ENCODE results near the gene IQSEC3.
"Not testable (repeated sequence)": the region's sequence is repeated elsewhere in the genome, so short reads cannot be mapped to it uniquely, and the experiment has no call there.

Gene IQSEC3

DNA sequence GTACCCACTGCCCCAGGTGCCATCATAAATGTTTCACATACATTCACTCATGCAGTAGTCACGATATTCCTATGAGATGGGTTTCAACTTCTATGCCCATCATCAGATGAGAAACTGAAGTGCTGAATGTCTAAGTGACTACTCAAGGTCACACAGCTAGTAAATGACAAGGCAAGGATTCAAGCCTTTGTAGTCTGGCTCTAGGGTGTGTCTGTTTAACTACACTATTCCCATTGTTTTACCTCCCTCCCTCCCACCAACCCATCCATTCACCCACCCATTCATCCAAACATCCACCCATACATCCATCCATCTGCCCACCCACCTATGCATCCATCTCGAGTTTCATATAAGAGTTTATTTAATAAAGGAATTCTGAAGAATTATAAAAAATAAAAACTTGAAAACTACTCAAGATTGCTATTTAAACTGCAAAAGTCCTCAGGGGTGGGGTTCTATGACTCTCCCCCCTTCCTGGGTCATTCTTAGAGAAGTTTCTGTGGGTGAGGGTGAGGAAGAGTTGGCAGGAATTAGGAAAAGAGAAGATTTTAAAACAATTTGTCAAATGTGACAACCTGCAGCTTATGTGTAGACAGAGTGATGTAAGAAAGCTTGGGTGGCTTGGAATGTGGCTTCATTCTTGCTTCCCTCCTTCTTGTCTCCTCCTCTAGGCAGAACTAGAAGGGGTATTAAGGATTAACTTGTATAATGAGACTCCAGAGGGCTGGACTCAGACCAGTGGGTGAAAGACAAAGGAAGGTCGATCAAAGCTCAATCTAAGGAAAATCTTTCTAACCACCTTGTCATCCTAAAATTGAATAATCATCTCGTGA is 13.4 kb upstream of the IQSEC3 start:
- not testable (repeated sequence) for DNase-seq (ENCODE audit: low read depth)

DNA sequence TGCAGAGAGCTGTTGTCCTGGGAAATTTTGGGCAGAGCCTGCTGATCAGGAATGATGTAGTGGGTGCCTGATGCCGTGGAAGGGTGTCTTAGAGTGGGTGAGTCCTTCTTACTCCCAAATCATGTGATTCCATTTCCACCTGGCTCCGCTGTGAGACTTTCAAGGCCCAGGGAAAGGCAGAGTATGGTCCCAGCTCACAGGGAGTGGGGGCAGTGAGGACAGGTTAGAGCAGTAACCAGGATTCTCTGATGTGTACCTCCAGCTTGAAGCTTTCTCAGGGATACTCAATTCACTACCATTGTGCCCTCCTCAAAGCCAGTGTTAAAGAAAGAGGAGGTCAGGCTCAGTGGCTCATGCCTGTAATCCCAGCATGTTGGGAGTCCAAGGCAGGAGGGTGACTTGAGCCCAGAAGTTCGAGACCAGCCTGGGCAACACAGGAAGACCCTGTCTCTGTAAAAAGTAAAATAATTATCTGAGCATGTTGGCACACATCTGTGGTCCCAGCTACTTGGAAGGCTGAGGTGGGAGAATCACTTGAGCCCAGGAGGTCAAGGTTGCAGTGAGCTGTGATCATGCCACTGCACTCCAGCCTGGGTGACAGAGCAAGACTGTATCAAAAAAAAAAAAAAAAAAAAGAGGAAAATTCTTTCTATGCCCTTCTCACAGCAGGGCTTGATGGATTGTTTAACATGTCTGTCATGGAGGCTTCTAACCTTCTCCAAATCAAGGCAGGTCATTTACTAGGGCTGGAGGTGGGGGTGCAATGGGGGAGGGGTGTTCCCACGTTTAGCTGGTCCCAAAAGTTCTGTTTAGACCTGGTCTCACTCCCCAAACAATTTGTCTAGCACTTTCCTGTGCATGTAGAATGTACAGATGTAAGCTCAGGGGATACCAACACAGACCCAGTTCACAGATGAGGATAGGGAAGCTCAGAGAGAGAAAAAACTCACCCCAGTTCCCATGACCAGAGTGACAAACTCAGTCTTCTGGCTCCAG is 12.5 kb upstream of the IQSEC3 start:
- DNase-seq (ENCODE audit: low read depth): no peak

DNA sequence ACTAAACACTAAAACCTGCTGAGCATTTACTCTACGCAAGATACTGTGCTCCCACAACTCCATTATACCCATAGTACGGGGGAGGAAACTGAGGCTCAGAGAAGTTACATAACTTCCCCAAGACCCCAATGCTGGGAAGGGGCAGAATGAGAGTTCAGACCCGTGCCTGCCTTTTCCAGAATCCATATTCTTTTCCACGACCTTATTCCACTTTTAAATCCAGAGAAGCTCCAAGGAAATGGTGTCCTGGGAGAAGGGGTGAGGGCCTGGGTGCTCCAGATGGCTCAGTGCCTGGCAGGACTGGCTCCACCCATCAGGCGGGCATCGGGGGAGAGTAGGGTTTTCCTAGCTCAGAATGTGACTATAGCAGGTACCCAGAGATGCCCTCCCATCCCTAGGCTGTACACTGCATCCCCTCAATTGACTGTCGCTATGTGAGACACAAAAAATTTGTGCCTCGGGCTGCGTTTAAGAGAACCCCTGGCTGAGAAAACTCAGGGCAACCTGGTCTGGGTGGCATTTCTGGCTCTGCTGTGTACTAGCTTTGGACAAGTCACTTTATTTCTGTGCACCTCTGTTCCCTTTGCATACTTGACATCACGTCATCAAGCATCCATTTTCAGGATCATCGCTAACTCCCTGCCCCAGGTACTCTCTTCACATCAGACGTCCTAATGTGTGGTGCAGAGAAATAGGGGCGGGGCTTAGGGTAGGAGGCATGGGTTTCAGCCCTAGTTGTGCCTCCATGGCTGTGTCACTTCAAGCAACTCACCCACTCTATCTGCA is 11.6 kb upstream of the IQSEC3 start:
- DNase-seq (ENCODE audit: low read depth): no peak

DNA sequence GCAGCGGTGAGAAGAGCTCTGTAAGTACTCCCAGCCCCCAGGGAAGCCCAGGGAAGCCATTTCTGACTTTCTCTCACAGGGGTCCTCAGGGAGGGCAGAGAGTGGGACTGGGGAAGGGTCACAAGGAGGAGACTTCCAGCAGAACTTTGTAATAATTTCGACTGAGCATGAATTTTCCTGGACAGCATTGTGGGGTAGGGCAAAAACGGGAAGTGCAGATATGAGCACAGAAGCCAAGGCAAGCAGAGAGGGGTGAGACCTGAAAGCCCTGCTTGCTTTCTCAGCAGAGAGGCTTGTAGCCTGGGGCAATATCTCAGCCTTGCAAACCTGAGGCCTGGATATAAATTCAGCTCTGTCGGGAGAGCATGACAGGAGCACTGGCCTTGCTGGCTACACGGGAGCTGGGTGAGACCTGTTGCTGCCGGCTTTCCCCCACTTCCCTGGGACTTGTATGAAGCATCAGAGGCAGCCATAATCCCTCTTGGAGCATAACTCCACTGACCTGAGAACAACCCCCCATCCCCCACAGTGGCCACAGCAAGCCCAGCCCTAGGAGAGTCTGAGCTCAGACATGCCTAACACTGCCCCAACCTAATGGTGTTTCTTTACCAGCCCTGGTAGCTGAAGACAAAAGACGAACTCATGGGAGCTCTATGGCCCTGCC is 9.8 kb upstream of the IQSEC3 start:
- DNase-seq (ENCODE audit: low read depth): no peak

DNA sequence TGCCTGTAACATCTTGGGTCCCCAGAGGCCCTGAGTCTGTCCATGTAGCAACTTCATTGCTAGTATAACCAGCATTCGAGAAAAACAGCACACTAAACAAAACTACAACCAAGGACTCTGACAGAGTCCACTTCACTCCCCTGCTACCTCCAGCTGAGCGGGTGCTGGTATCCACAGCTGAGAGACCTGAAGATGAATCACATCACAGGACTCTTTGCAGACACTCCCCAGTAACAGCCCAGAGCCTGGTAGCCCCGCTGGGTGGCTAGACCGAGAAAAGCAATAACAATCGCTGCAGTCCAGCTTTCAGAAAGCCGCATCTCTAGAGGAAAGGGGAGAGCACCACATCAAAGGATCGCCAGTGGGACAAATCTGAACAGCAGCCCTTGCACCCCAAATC is 9.0 kb upstream of the IQSEC3 start:
- DNase-seq (ENCODE audit: low read depth): no peak

DNA sequence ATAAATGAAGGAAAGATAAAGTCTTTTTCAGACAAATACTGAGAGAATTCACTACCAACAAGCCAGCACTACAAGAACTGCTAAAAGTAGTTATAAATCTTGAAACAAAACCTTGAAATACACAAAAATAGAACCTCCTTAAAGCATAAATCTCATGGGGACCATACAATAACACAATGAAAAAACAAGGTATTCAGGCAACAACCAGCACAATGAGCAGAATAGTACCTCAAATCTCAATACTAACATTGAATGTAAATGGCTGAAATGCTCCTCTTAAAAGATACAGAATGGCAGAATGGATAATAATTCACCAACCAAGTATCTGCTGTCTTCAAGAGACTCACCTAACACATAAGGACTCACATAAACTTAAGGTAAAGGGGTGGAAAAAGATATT is 7.7 kb upstream of the IQSEC3 start:
- DNase-seq (ENCODE audit: low read depth): no peak

DNA sequence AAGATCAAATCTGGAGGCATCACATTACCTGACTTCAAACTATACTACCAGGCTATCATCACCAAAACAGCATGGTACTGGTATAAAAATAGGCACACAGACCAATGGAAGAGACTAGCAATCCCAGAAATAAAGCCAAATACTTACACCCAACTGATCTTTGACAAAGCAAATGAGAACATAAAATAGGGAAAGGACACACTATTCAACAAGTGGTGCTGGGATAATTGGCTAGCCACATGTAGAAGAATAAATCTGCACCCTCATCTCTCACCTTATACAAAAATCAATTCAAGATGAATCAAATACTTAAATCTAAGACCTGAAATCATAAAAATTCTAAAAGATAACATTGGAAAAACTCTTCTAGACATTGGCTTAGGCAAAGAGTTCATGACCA is 4.7 kb upstream of the IQSEC3 start:
- not testable (repeated sequence) for DNase-seq (ENCODE audit: low read depth)

DNA sequence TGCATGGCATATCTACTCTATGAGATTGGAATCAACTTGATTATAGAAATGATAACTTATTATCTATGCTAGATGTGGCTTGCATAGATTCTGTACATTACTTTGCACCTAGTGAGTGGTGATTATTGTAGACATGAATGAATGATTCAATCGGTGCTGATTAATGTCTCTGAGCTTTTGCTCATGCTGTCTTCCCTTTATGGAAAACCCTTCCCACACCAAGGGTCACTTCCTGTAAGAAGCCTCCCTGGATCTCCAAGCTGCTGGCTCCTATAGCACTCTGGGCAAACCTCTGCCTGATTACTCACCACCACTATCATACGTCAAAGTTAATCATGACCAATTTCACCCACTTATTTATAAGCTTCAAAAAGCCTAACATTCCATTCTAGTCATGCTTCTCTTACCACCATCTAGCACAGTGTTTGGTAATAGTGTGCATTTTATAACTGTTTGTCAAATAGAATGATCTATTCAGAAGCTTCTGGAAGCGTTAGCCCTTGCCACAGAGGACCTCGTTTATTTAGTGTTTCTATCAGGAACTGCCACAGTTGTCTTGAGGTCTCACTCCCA is 990 bp upstream of the IQSEC3 start:
- not testable (repeated sequence) for DNase-seq (ENCODE audit: low read depth)

DNA sequence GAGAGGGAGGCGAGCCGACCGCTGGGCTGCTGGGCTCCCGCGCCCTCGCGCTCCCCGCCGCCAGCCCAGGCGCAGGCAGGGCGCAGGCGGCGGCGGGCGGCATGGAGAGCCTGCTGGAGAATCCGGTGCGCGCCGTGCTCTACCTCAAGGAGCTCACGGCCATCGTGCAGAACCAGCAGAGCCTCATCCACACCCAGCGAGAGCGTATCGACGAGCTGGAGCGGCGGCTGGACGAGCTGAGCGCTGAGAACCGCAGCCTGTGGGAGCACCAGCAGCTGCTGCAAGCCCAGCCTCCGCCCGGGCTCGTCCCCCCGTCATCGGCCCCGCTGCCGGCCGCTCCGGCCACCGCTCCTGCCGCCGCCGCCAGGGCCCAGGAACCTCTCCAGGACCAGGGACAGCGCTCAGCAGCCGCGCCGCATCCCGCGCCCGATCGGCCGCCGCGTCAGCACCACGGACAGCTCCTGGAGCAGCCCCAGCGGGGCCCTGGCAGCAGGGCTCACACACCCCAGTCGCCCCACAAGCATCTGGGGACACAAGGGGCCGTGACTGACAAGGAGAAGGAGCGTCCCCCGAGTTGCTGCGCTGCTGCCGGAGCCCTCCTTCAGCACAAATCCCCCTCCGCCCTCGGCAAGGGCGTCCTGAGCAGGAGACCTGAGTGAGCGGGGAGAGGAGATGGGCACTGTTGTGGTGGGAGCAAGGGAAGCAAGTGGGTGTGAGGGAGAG is 376 bp downstream of the IQSEC3 start:
- not testable (repeated sequence) for DNase-seq (ENCODE audit: low read depth)

DNA sequence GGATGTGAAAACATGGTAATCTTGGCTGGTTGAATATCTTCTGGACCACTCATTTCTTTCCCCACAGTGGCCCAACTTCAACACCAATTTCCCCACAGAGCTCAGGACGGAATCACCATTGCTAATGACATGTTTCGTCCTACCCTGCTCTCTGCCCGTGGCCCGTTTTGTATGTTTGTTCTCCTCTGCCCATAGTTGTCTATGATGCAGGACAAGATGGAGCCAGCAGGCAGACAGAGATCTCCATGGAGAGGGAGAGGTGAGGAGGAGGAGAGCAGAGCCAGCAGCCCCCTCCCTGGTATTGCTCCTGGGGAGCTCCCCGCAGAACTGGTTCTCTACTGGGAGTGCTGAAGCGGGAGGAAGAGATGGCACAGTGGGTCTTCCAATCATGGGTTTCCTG is 3.1 kb downstream of the IQSEC3 start:
- DNase-seq (ENCODE audit: low read depth): not testable (repeated sequence)

DNA sequence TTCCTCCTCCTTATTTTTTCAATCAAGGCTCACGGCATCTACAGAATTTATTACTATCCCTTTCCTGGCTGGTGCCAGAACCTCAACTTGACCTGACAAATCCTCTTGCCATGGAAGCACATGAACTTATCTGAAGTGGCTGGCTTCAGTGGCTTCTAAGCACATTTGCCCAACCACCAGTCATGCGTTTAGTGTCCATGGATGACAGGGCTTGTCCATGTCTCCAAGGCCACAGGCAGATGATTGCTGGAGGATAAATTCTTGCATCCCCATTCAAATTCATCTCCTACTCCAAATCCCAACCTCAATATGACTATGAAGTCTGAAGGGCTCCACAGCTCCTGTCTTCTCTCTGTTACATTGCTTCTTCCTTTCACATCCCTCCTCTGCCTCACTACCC is 4.0 kb downstream of the IQSEC3 start:
- DNase-seq (ENCODE audit: low read depth): not testable (repeated sequence)

DNA sequence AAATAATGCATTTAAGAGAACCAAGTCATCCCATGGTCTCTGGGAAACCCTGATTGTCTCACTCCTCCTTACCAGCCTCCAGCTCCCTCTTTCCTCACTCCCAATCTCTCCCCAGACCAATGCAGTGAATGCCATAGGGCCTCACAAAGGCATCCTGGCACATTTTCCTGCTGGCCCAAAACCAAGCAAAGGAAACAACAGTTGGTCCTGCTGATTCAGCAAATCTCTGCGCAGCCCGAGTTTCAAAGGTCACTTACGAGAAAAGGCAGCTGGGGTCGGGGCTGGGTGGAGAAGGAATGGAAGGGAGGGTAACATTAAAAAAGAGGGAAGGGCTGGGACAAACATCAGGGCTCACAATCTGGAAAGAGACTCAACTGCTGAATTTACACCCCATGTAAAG is 5.5 kb downstream of the IQSEC3 start:
- not testable (repeated sequence) for DNase-seq (ENCODE audit: low read depth)

DNA sequence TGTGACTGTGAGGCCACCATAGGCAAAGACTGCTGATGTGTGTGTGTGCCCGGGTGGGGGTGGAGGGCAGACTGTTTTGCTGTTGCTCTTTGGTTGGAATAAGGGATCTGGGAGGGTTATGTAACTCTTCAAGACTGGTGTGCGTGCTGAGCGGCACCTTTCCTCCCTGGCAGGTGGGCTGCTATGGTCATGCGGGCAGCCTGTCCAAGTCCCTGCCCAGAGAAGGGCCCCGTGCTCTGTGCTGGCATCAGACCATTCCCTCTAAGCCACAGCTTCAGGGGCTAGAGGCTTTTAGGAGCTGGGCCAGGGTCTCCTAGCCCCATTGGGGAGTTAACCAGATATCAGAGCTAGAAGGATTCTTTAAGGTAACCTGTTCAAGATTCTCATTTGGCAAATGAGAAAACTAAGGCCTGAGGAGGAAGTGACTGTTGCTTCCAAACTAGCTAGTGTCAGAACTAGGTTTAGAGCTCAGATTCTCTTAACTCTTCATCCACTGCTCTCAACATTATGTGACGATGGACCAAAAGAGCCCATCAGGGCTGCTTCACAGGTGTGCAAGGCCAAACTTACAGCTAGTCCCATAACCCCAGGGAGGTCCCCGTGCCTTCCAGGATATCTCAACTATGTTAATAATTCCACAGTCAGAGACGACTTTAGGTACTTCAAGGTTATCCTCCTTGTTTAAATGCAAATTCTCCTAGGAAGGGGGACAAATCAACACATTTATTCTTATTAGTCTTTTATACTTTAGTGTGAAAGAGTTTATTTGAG is 8.0 kb downstream of the IQSEC3 start:
- DNase-seq (ENCODE audit: low read depth): not testable (repeated sequence)

DNA sequence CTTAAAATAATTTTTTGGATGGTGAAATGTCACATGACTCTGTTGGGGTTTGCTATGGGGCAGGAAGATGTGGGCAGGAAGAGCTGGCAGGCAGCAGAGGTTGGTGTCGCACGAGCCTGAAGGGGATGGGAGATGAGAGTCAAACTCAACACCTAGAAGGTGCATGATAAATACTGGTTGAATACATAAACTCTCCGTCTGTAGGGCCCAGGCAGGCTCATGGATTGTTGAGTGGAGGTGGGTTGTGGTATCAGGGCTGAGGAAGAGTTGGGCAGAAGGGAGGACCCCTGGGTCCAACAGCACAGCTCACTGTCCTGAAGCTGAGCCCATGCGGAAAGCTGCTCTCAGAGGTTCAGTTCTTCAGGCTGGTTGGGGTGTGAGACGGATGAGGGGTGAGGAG is 9.0 kb downstream of the IQSEC3 start:
- DNase-seq (ENCODE audit: low read depth): not testable (repeated sequence)

DNA sequence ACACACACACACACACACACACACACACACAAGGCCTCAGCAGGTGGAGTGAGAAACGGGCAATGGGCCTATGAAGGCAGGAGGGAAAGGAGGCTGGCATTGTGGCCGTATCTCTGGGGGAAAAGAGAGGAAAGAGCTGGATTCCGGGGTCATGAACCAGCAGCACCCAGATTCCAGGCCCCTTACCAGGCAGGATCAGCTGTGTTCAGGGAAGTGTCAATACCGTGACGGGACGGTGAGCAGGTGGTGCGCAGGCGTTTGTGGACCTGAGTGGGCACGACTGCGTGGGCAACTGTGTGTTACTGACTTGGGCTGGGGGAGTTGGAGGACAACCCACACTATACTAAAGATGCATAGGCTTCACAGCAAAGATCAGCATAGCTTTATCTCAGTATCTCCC is 9.5 kb downstream of the IQSEC3 start:
- DNase-seq (ENCODE audit: low read depth): not testable (repeated sequence)

DNA sequence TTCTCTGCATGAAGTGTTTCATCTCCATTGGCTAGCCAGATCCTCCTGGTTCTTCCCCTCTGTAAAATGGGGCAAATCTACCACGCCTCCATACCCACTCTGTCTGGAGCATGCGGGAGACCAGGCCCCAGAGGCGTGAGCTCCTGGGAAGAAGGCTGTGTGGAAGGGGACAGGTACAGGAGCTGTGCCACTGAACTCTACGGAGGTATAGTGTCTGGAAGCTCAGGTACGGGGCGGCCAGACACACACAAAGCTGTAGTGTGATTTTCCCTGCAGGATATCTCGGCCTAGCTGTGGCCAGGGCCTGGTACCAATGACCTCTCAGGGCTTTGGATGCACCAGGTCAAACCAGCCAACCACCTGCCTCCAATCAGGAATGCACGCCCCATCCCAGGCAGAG is 10.0 kb downstream of the IQSEC3 start:
- DNase-seq (ENCODE audit: low read depth): not testable (repeated sequence)

DNA sequence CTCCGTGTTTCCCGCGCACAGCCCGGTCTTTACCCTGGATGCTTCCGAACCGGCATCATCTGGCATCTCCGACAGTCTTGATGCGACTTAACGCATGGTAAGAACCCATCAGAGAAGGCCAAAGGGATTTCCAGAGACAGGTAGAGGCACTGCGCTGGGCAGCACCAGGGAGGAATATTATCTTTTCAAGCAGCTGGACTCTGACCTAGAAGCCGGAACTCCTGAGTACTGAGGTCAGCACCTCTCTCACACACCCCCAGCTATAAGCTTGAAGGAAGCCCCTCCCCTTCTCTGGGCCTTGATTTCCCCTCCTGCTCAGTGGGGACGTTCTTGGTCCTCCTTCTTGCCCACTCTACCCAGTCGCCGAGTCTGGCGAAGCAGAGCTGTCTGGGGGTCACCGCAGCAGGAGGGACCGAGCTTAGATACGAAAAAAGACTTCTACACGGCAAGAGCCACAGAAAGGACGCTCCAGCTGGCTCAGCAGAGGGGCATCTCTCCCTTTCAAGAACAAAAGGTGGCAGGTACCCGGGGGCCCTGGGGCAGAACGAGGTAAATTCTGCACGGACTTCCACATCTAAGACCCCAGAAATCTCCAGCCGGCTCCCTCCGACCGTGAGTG is 10.6 kb downstream of the IQSEC3 start:
- DNase-seq (ENCODE audit: low read depth): not testable (repeated sequence)

DNA sequence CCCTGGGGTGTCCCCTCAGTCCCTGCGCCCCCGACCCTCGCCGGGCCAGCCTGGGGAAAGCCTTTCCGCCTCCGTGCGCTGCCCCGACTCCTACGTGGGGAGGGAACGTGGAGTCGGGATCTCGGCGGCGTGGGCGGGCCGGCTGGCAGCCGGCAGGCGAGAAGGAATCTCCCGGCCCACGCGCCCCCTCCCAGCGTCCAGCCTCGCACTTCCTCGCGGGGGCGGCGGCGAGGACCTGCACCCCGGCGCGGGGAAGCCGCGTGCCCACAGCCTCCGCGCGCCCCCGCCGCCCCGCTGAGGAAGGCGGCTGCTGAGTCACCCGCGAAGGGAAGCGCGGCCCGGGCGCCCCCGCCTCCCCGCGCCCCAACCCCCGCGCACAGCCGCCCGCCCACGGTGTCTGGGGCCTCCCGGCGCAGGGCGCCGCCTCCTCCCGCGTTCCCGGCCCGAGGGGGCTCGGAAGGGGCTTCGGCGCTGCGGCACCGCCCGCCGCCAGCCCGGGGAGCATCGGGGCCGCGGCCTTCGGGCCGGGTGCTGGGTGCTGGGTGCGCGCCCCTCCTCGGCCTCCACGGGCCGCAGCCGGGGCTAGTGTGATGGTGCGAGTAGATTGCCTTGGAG is 11.3 kb downstream of the IQSEC3 start:
- not testable (repeated sequence) for DNase-seq (ENCODE audit: low read depth)

DNA sequence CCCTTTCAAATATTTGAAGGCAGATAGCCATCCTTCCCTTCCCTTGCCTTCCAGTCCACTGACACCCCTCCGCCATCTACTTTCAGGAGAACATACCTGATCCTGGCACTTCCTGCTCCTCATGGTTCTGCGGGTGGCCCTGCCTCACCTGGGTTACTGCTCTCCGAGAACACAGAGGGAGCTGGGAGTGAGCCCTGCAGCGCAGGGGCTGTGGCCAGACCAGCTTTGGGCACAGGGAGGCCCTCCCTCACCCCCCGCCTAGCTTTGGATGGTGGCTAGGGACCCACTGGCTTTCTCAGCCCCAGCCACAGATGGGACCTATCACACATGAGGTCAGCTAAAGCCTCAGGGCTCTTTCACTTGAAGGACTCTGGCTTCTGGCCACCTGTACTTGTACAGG is 12.4 kb downstream of the IQSEC3 start:
- no peak for DNase-seq (ENCODE audit: low read depth)
